MCF 10A (cell line): ENCODE measurements around the gene GRIA1. TPM values are rescaled to one million over a fixed set of nuclear protein-coding genes. Genes with fewer than 3 reads are reported as not detected.
"Not testable (repeated sequence)": the region's sequence is repeated elsewhere in the genome, so short reads cannot be mapped to it uniquely, and the experiment has no call there.

Experiments used
- BruUV-seq: library from RNA; stranded (reverse); fragments of 400-500 nt; replicated peaks from 2 replicates; lab custom pipeline; 2021; lab: Mats Ljungman, UMichigan
- CTCF ChIA-PET: fragments of 300-600 bp; sonication (Branson Sonifier 250); formaldehyde crosslinking; extraction: SDS; loops from one replicate; lab custom pipeline; 2021; ENCODE audit warnings: antibody characterized with exemption, inconsistent platforms; lab: Yijun Ruan, JAX
- POLR2A ChIA-PET: fragments of 300-600, 350-650 bp; sonication (Branson Sonifier 250); formaldehyde crosslinking; extraction: SDS; loops from one replicate; lab custom pipeline; 2020; ENCODE audit warnings: antibody characterized with exemption, inconsistent platforms; lab: Yijun Ruan, JAX
- DNase-seq: peaks from one replicate; pipeline ENCODE4 v3.0.0-alpha.2; 2018; ENCODE audit not compliant: unreplicated experiment
- H3K27ac Mint-ChIP-seq: one replicate; pipeline ENCODE4 v1.8.0; 2022; ENCODE audit warnings: mild to moderate bottlenecking, low read depth, mixed read lengths; ENCODE audit not compliant: unreplicated experiment
- H3K27me3 Mint-ChIP-seq: one replicate; pipeline ENCODE4 v1.8.0; 2022; ENCODE audit warnings: mixed read lengths; ENCODE audit not compliant: insufficient read depth, unreplicated experiment
- H3K36me3 Mint-ChIP-seq: one replicate; pipeline ENCODE4 v1.8.0; 2022; ENCODE audit warnings: mild to moderate bottlenecking, moderate library complexity, mixed read lengths; ENCODE audit not compliant: insufficient read depth, unreplicated experiment
- H3K4me1 Mint-ChIP-seq: one replicate; pipeline ENCODE4 v1.8.0; 2022; ENCODE audit warnings: mixed read lengths; ENCODE audit not compliant: insufficient read depth, unreplicated experiment
- H3K4me3 Mint-ChIP-seq: one replicate; pipeline ENCODE4 v1.8.0; 2022; ENCODE audit warnings: mild to moderate bottlenecking, moderate library complexity, mixed read lengths; ENCODE audit not compliant: unreplicated experiment
- H3K9me3 Mint-ChIP-seq: one replicate; pipeline ENCODE4 v1.8.0; 2022; ENCODE audit warnings: mixed read lengths; ENCODE audit not compliant: unreplicated experiment
- intact Hi-C: fragments of 100-400 bp; cut with micrococcal nuclease; formaldehyde crosslinking; loops from 2 replicates; pipeline ENCODE4 v1.14.1; 2022
- total RNA-seq: library from RNA; stranded (reverse); gene quantifications from 2 replicates; pipeline ENCODE4 v1.2.3, GENCODE V29; 2022
- TF ChIP-seq, protein P1 (sequence below): fragments of 200-600 bp; IDR thresholded peaks from one replicate; pipeline ENCODE4 v1.8.0; 2022; ENCODE audit warnings: antibody characterized with exemption, mild to moderate bottlenecking; ENCODE audit not compliant: unreplicated experiment

The GRIA1 gene
- total RNA-seq, 1 experiment from 2014 or later: not detected

DNA sequence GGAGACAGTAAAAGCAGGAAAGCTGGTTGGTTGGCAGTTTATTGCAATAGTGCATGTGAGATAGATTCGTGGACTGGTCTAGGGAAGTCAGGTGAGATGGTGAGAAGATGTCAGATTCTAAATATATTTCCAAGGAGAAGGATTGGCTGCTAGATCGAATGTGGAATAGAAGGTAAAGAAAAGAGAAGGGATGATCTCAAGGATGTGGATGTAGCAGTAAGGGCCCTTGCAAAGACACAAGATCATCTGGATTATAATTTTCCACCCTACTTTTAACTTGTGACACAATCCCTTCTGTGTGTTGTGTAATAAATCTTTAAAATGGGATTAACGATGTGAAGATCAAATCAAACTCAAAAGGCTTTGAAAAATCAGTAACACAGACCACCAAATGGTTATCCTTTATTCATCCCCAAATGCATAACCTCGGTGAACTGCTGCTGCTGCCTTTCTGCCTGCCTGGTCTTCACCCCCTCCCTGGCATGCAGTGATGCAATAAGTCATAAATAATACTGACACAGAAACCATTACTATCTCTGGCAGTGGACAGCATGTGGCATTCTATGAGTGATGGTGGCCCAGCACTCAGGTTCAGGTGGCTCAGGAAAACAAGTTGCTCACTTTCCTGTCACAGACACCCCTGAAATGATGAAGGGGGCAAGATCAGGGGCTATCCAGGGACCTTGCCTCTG lies 369.9 kb downstream of the GRIA1 start:
- BruUV-seq: no TSS peak
- Mint-ChIP-seq H3K4me3 (no peak overlapping the region), H3K27me3 (no peaks in the 10 kb centered on the region), H3K36me3 (no peaks in the 10 kb centered on the region), H3K27ac (no peak overlapping the region), H3K9me3 (peaks cover 7% of the 10 kb centered on the region), H3K4me1 (peaks cover 5% of the 10 kb centered on the region)
- ChIA-PET CTCF (no interaction called here), POLR2A (no interaction called here)
- intact Hi-C loops: no loop called here
- DNase-seq: peak; percentile 17
- TF ChIP-seq, protein P1, sequence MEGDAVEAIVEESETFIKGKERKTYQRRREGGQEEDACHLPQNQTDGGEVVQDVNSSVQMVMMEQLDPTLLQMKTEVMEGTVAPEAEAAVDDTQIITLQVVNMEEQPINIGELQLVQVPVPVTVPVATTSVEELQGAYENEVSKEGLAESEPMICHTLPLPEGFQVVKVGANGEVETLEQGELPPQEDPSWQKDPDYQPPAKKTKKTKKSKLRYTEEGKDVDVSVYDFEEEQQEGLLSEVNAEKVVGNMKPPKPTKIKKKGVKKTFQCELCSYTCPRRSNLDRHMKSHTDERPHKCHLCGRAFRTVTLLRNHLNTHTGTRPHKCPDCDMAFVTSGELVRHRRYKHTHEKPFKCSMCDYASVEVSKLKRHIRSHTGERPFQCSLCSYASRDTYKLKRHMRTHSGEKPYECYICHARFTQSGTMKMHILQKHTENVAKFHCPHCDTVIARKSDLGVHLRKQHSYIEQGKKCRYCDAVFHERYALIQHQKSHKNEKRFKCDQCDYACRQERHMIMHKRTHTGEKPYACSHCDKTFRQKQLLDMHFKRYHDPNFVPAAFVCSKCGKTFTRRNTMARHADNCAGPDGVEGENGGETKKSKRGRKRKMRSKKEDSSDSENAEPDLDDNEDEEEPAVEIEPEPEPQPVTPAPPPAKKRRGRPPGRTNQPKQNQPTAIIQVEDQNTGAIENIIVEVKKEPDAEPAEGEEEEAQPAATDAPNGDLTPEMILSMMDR: no peak

DNA sequence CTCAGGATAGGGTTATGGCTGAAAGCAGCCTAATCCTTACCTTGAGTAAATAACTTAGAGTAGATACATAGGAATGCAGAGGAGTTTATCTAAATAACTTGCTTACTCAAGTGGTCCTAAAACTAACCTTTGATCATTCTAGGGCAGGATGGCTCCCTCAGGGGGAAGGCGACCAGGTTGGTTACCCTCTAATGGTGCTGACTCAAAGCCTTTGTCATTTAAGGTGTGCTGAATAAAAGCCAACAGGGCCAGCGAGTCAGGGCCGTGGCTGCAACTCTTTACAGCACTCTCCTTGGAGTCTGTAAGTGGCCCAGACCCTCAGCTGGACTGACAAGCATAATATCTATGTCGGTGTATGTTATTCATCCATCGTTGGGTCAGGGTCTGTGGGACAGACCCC lies 372.4 kb downstream of the GRIA1 start:
- H3K27ac Mint-ChIP-seq, H3K9me3 Mint-ChIP-seq, POLR2A ChIA-PET, intact Hi-C loops, BruUV-seq, H3K4me1 Mint-ChIP-seq, DNase-seq, H3K36me3 Mint-ChIP-seq, H3K4me3 Mint-ChIP-seq, H3K27me3 Mint-ChIP-seq: not testable (repeated sequence)
- CTCF ChIA-PET: interaction anchor here (0.6 to 0.9 kb wide), 2 partner anchors 102 to 1331 kb away, joined by 3 to 4 read pairs; no protein-coding TSS in a partner anchor
